NK-92 treated with Interleukin-12 subunit alpha and Interleukin-12 subunit beta, amount 100 ng/mL, for 24 hours (cell line): ENCODE measurements around the gene SMIM28.

Source experiments
- DNase-seq: peaks from one replicate; lab custom pipeline; 2025; lab: John Stamatoyannopoulos, UW

Gene SMIM28

DNA sequence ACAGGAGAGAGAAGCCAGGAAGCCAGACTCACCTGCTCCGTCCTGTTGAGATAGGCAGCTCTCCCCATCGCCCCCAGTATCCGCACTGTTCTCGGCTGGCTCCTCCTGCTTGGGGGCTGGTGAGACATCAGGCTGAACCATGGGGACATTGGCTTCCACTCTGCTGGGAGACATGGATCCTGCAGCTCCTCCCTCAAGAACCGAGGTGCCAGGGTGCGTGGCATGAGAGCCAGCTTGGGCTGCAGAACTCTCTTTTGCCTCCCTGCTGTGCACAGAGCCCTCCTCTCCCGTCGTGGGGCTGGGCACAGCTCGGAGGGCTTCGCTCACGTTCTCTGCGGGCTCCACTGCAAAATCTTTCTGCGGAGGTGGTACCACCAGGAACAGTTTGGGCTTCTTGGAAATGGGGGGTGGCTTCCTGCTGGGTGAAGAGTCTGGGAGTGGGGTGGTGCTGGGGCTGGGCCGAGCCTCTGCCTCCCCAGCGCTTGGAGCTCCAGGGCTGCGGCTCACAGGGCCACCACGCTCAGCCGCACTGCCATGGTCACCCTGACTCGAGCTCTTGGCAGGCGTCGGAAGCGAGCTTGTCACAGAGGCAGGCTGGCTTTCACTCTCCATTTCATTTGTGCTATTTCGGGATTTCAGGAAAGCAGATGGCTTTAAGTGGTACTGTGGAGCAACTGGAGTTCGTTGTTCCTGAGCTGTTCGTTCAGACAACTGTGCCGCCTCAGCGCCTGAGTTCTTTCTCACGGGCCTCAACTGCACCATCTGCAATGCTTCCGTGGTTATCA, 52.8 kb downstream of the SMIM28 start:
- DNase-seq: no peak

DNA sequence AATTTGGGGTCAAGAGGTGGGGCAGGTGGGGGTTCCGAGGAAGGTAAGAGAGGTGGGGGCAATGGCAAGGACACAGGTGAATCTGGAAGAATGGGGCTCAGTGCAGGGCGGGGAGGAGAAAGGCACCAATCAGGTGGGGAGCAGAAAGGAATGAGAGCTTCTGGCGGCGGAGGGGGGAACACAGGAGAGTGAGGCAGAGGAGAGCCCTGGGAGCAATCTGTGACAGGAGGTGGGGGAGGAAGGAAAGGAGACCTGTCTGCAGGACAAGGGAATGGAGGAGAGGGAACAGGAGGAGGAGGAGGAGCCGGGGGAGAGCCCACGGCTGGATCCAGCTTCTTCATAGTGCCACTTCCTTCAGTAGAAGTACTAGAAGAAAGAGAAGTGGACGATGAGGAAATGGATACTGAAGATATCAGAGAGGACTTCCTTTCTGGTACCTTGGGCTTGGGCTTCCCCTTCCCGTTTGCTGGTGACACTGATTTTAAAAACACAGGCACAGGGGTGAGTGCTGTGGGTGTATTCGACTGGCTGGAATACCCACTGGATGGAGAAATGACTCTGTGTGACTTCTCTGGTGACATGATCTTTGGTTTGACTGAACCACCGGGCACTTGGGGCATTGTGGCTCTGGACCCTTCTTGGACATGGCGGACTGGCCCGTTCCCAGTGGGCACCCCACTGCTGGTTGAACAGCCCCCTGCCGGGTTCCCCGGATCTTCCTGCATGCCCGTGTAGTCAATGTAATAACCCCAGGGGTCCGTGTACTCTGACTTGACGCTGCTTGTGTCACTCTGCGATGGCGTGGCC, 53.8 kb downstream of the SMIM28 start:
- DNase-seq: no peak

DNA sequence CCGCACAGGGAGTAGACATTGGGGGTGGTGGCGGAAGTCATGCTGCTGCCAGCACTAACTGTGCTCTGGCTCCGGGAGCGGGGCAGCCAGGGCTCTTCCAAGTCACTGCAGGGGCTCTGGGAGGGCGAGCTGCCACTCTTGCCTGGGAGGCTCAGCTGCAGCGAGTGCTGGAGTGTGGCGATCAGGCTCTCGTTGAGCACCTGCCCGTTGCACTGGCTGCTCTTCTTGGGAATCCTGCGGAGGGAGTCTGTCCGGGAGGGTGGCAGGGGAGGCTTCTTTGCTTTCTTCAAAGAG, 54.3 kb downstream of the SMIM28 start:
- DNase-seq: no peak
